ENCODE results near the gene HIBCH. TPM values are rescaled to one million over a fixed set of nuclear protein-coding genes. Genes with fewer than 3 reads are reported as not detected.

HIBCH gene
- polyA plus RNA-seq, 1 experiment = 5.2 TPM

DNA sequence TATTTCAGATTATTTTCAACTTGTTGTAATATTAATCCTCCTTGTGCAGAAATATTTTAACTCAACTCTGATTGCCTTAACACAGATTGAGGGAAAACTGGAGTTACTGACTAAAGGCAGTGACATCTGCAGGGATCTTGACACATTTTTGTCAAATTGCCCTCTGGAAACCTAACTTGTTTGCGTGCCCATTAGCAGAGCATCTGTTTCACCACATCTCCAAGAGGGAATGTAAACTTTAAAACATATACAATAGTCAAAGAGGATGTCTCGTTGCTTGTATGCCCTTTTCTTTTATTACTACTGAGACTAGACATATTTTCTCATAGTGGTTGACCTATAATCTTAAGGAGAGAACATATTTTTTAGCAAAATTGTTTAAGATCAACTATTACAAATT, 38.0 kb upstream of the HIBCH start:
- no peak for DNase-seq (ENCODE audit: low read depth)
- Histone ChIP-seq H3K4me3 (ENCODE audit: low read depth, low read length) (no peak overlapping the region), H3K27me3 (ENCODE audit: control insufficient read depth, insufficient read depth, low read length) (no peaks in the 10 kb centered on the region), H3K36me3 (ENCODE audit: control insufficient read depth, insufficient read depth, low read length) (no peaks in the 10 kb centered on the region; the same call in 1 of the 2 replicates)
- TF ChIP-seq, protein P1, sequence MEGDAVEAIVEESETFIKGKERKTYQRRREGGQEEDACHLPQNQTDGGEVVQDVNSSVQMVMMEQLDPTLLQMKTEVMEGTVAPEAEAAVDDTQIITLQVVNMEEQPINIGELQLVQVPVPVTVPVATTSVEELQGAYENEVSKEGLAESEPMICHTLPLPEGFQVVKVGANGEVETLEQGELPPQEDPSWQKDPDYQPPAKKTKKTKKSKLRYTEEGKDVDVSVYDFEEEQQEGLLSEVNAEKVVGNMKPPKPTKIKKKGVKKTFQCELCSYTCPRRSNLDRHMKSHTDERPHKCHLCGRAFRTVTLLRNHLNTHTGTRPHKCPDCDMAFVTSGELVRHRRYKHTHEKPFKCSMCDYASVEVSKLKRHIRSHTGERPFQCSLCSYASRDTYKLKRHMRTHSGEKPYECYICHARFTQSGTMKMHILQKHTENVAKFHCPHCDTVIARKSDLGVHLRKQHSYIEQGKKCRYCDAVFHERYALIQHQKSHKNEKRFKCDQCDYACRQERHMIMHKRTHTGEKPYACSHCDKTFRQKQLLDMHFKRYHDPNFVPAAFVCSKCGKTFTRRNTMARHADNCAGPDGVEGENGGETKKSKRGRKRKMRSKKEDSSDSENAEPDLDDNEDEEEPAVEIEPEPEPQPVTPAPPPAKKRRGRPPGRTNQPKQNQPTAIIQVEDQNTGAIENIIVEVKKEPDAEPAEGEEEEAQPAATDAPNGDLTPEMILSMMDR (IDR thresholded peaks at IDR 0.05; ENCODE audit: insufficient read depth, low read depth, low read length) = no peak
- ChIA-PET POLR2A (no interaction called here), CTCF (no interaction called here)

DNA sequence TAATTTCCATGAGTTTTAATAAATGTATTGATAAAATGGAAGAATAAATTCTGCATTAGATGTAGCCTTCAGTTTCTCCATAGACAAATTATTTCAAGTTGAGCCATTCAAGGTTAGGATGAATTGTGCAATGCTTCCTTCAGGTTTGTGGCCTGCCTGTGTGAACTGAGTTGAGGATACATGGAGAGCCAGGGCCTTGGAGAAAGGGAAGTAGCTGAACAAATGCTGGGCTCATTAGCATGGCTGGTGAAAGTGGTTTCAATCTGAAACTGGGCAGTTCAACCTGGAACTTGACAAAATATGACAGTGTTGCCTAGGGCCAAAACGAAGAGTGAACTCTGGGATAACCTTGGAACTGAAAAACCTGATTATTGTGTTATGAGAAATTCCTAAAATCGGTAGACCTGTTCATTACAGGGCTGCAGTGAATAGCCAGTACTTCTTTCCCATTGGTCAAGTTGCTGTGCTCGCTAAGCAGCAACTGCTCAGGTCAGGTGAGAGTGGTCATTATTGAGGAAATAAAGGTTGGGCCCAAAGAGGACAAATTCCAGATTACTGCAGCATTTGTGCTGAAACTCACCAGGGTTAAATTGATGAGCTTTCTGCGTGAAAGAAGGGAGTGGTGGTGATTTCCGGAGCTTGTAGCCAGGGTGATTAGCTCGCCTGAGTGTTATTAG, 36.5 kb upstream of the HIBCH start:
- TF ChIP-seq, protein P1 (IDR thresholded peaks at IDR 0.05; ENCODE audit: insufficient read depth, low read depth, low read length) = no peak
- H3K36me3 ChIP-seq (ENCODE audit: control insufficient read depth, insufficient read depth, low read length) = no peaks in the 10 kb centered on the region
- no peak for DNase-seq (ENCODE audit: low read depth)
- ChIA-PET POLR2A (interaction anchor here (0.6 kb wide), 1 partner anchor 233 kb away, joined by 3 read pairs; no protein-coding TSS in a partner anchor), CTCF (interaction anchor here (3.4 kb wide), 1 partner anchor 12 kb away, joined by 16 read pairs; the partner anchor contains the start of gene INPP1)
- H3K27me3 ChIP-seq (ENCODE audit: control insufficient read depth, insufficient read depth, low read length) = no peaks in the 10 kb centered on the region
- no peak overlapping the region for H3K4me3 ChIP-seq (ENCODE audit: low read depth, low read length)

DNA sequence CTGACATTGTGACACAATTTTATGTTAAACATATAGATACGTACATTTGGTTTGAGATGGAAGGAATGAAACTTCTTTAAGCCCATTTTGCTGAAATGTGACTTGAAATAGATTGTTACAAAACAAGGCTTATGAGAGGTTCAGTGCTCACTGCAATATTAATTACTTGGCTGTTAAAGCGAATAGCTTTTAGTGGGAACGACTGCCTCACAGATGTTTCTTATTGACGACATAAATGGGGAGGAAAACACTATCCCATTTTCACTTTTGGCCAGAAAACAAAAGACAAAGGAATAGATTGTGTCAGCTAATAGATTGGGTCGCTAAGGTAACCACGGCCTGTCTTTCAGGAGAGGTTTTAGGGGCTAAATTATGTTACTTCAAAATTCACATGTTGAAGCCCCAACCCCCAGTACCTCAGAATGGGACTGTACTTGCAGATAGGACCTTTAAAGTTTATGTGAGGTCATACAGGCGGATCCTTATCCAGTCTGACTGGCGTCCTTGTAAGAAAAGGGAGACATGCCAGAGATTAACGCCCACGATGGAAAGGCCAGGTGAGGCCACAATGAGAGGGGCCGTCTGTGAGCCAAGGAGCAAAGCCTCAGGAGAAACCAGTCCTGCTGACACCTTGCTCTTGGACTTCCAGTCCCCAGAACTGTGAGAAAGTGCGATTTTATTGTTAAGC, 34.5 kb upstream of the HIBCH start:
- ChIA-PET POLR2A (no interaction called here), CTCF (interaction anchor here (1.1 to 3.4 kb wide), 2 partner anchors 10 to 29 kb away, joined by 3 to 16 read pairs; partner anchors contain the start of gene INPP1)
- TF ChIP-seq, protein P1 (IDR thresholded peaks at IDR 0.05; ENCODE audit: insufficient read depth, low read depth, low read length) = no peak
- H3K36me3 ChIP-seq (ENCODE audit: control insufficient read depth, insufficient read depth, low read length) = no peaks in the 10 kb centered on the region
- no peak overlapping the region for H3K4me3 ChIP-seq (ENCODE audit: low read depth, low read length)
- DNase-seq (ENCODE audit: low read depth) = no peak
- H3K27me3 ChIP-seq (ENCODE audit: control insufficient read depth, insufficient read depth, low read length) = no peaks in the 10 kb centered on the region

DNA sequence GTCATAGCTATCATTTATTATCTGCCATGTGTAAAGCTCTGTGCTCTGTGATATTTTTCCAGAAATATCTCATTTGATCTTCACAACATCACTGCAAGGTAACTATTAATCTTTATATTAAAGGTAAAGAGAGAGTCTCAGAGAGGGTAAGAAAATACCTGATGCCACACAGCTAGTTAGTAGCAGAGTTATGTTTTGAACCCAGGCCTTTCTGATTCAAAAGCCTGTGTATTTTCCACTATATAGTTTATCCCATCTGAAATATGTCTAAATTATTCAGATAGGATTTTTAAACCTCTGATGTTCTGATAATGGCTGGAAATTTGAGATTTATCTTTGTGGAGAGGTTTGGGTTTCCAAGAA, 33.9 kb upstream of the HIBCH start:
- H3K4me3 ChIP-seq (ENCODE audit: low read depth, low read length) = no peak overlapping the region
- ChIA-PET POLR2A (no interaction called here), CTCF (interaction anchor here (0.6 to 3.4 kb wide), 3 partner anchors 9 to 166 kb away, joined by 3 to 16 read pairs (median 3); partner anchors contain the start of gene INPP1)
- TF ChIP-seq, protein P1 (IDR thresholded peaks at IDR 0.05; ENCODE audit: insufficient read depth, low read depth, low read length) = no peak
- no peak for DNase-seq (ENCODE audit: low read depth)
- H3K27me3 ChIP-seq (ENCODE audit: control insufficient read depth, insufficient read depth, low read length) = no peaks in the 10 kb centered on the region
- no peaks in the 10 kb centered on the region for H3K36me3 ChIP-seq (ENCODE audit: control insufficient read depth, insufficient read depth, low read length)
